ENCODE data around the gene ITGA3.

DNA sequence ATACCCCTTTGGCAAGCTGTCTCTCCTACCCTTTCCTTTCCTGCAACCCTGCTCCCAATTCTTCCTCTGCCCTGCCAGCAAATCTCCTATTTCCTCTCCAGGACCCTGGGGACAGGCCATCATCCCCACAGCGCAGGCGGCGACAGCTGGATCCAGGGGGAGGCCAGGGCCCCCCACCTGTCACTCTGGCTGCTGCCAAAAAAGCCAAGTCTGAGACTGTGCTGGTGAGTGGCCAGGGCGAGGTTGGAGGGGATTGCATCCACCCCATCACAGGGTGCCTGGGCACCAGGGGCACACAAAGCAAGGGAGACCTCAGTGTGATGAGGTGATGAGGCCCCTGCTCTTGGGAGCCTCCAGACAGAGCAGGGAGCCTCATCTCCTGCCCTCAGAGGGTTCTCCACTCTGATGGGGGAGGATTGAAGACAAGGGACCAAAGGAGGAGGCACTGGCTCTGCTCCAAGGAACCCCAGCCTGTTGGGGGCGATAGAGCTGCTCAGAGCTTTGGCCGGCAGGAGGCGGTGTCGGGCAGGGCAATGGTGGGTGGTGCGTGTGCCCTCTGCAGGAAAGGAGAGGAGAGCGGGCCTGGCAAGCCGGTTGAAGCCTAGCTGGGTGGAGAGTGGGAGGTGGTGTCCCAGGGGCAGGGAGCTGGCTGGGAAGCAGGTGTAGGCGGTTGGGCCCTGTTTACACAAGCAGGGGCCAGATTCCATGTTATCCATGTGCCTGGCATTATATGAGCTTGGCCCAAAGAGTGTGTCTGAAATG, 23.6 kb downstream of the ITGA3 start:
- TF ChIP-seq, protein P1, sequence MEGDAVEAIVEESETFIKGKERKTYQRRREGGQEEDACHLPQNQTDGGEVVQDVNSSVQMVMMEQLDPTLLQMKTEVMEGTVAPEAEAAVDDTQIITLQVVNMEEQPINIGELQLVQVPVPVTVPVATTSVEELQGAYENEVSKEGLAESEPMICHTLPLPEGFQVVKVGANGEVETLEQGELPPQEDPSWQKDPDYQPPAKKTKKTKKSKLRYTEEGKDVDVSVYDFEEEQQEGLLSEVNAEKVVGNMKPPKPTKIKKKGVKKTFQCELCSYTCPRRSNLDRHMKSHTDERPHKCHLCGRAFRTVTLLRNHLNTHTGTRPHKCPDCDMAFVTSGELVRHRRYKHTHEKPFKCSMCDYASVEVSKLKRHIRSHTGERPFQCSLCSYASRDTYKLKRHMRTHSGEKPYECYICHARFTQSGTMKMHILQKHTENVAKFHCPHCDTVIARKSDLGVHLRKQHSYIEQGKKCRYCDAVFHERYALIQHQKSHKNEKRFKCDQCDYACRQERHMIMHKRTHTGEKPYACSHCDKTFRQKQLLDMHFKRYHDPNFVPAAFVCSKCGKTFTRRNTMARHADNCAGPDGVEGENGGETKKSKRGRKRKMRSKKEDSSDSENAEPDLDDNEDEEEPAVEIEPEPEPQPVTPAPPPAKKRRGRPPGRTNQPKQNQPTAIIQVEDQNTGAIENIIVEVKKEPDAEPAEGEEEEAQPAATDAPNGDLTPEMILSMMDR (IDR thresholded peaks at IDR 0.05; ENCODE audit: poor library complexity): peak; percentile 6
- no peak for TF ChIP-seq EZH2 (IDR thresholded peaks at IDR 0.05; ENCODE audit: borderline replicate concordance)

Measured in hepatocyte (in vitro differentiated cells).